Activated T-helper 17 cell treated with anti-CD3 and anti-CD28 coated beads, Interleukin-2, amount 50 U/mL, for 72 hours (primary cell): ENCODE measurements around the gene CSTF2. TPM values are rescaled to one million over a fixed set of nuclear protein-coding genes. Genes with fewer than 3 reads are reported as not detected.
A peak's percentile ranks its signal among the peaks of the same experiment; 100 is the strongest.

Source experiments
- ATAC-seq: fragments of 150-1000 bp; cut with Tn5 transposase; replicated peaks from 2 replicates; pipeline ENCODE4 v1.10.0; 2021; ENCODE audit warnings: mild to moderate bottlenecking, moderate library complexity
- H3K27ac Mint-ChIP-seq: one replicate; pipeline ENCODE4 v1.8.0; 2022; ENCODE audit warnings: mixed read lengths
- H3K27me3 Mint-ChIP-seq: one replicate; pipeline ENCODE4 v1.8.0; 2022; ENCODE audit warnings: mixed read lengths
- H3K36me3 Mint-ChIP-seq: one replicate; pipeline ENCODE4 v1.8.0; 2022; ENCODE audit warnings: low read depth, mild to moderate bottlenecking, mixed read lengths
- H3K4me1 Mint-ChIP-seq: one replicate; pipeline ENCODE4 v1.8.0; 2022; ENCODE audit warnings: mixed read lengths
- H3K4me3 Mint-ChIP-seq: one replicate; pipeline ENCODE4 v1.8.0; 2022; ENCODE audit warnings: mild to moderate bottlenecking, mixed read lengths
- H3K9me3 Mint-ChIP-seq: one replicate; pipeline ENCODE4 v1.8.0; 2022; ENCODE audit warnings: mixed read lengths
- total RNA-seq, 2 donors: library from RNA; stranded (reverse); gene quantifications; one replicate each; pipeline ENCODE4 v1.2.3, GENCODE V29; 2022

The CSTF2 gene
- total RNA-seq, 2 donors from 2014 or later = 28.8 to 51.2 TPM

GRCh38 chrX:100831219-100831946 is 11.2 kb downstream of the CSTF2 start:
- Mint-ChIP-seq H3K27ac (no peak overlapping the region), H3K27me3 (no peaks in the 10 kb centered on the region), H3K4me3 (peak overlapping the region; percentile 82), H3K4me1 (peaks cover 12% of the 10 kb centered on the region), H3K36me3 (peaks cover 84% of the 10 kb centered on the region), H3K9me3 (no peaks in the 10 kb centered on the region)
- peak; percentile 36 for ATAC-seq

- Mint-ChIP-seq H3K4me3 (no peak overlapping the region), H3K36me3 (no peaks in the 10 kb centered on the region), H3K27ac (no peak overlapping the region), H3K9me3 (no peaks in the 10 kb centered on the region), H3K4me1 (no peaks in the 10 kb centered on the region), H3K27me3 (no peaks in the 10 kb centered on the region)
- ATAC-seq = no peak
Measured at GRCh38 chrX:100850317-100850716, 30.1 kb downstream of the CSTF2 start.

DNA sequence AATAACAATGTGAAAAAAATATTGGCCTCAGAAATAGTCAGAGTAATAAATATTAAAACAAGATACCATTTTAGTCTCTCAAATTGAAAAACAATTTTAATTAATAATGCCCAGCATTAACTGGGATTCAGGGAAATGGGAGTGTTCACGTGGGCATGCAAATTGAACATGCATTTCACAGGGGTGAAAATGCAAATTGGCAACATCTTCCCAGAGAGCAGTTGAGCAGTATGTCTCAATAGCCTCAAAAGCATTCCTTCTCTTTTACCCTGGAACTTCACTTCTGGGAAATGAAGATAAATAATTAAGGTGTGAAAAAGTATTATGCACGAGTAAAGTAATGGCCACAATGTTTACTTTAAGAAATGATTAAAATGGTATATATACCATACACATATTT is 32.6 kb downstream of the CSTF2 start:
- ATAC-seq = no peak
- no peak overlapping the region for H3K27ac Mint-ChIP-seq
- H3K9me3 Mint-ChIP-seq = no peaks in the 10 kb centered on the region
- H3K4me1 Mint-ChIP-seq = no peaks in the 10 kb centered on the region
- no peak overlapping the region for H3K4me3 Mint-ChIP-seq
- H3K27me3 Mint-ChIP-seq = no peaks in the 10 kb centered on the region
- no peaks in the 10 kb centered on the region for H3K36me3 Mint-ChIP-seq

DNA sequence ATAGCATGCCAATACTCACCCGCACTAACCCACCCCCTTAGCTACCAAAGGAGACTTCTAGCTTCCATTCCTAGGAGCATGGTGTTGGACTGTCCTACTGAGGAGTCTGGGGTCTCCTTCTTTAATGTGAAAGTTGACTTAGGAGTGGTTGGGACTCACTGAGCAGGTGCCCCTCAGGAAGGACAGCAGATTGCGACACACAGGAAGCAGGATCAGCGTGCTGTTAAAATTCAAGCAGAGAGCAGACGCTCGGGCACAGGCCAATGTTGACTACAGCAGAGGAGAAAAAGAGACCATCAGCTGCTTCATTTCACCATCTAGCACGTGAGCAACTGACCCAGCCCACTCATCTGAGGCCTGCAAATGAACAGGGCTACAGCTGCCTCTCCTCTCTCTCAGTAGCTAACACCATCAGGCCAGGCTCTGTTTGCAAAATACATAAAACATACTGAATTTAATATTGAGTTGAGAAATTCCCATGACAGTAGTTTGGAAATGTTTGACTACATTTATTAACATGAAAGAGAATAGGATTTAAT is 43.2 kb downstream of the CSTF2 start:
- H3K27me3 Mint-ChIP-seq = peaks cover 7% of the 10 kb centered on the region
- H3K9me3 Mint-ChIP-seq = no peaks in the 10 kb centered on the region
- no peaks in the 10 kb centered on the region for H3K4me1 Mint-ChIP-seq
- H3K36me3 Mint-ChIP-seq = no peaks in the 10 kb centered on the region
- H3K4me3 Mint-ChIP-seq = no peak overlapping the region
- ATAC-seq = no peak
- no peak overlapping the region for H3K27ac Mint-ChIP-seq

DNA sequence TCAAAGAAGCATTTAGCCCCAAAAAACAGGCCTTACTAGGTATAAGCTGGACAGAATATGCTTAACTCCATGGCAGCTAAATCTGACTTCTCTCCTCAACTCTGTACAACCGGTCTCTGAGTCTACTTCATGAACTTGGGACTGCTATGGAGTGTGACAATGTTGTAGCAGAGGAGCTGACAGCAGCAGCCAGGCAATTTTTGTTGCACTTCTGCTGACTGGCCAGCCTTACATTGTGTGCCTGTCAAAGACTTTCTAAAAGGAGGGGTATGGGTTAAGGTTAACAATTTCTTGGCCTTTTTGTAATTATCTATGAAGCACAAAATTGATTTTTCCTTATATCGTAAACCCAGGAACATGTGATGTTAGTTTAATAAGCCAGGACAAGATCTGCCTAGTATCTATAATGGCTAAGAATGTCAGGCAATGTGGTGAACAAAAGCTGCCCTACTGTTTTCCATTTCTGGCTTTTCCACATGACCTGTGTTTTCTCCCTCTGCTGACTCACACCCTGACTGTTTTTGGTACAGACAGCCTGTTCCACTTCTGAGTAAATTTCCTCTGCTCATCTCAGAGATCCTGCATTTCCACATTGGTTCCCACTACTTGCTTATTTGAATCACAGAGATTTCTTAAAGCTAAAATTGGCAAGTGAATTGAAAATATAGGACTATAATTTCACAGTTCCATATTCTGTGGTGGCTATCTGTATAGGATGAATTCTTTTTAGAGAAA is 44.6 kb downstream of the CSTF2 start:
- ATAC-seq = no peak
- no peak overlapping the region for H3K27ac Mint-ChIP-seq
- H3K27me3 Mint-ChIP-seq = peaks cover 3% of the 10 kb centered on the region
- H3K4me3 Mint-ChIP-seq = no peak overlapping the region
- no peaks in the 10 kb centered on the region for H3K9me3 Mint-ChIP-seq
- no peaks in the 10 kb centered on the region for H3K4me1 Mint-ChIP-seq
- H3K36me3 Mint-ChIP-seq = no peaks in the 10 kb centered on the region

DNA sequence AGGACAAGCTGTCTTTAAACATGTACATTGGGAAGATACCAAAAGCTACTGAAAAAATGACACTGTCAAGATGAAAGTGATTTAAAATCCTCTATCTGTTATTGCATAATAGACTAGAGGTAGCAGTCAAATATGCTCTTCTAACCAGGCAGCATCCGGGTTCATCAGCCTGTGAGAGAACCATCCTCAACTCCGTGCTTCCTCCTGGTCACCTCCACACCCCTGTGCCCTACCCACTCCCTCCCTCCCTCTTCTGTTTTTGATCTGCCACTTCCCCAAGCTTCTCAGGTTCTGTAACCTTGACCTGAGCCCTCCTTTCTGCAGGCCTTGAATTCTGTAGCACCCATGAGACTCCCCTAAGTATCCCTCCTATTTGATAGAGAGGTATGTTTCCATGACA is 48.1 kb downstream of the CSTF2 start:
- Mint-ChIP-seq H3K4me1 (no peaks in the 10 kb centered on the region), H3K36me3 (no peaks in the 10 kb centered on the region), H3K27ac (no peak overlapping the region), H3K27me3 (peaks cover 4% of the 10 kb centered on the region), H3K4me3 (no peak overlapping the region), H3K9me3 (no peaks in the 10 kb centered on the region)
- no peak for ATAC-seq

GRCh38 chrX:100870527-100870926 is 50.3 kb downstream of the CSTF2 start:
- Mint-ChIP-seq H3K27me3 (peaks cover 4% of the 10 kb centered on the region), H3K9me3 (no peaks in the 10 kb centered on the region), H3K4me1 (no peaks in the 10 kb centered on the region), H3K36me3 (no peaks in the 10 kb centered on the region), H3K27ac (no peak overlapping the region), H3K4me3 (no peak overlapping the region)
- no peak for ATAC-seq

GRCh38 chrX:100871594-100872560 is 51.7 kb downstream of the CSTF2 start:
- no peak for ATAC-seq
- Mint-ChIP-seq H3K4me1 (no peaks in the 10 kb centered on the region), H3K9me3 (no peaks in the 10 kb centered on the region), H3K27ac (no peak overlapping the region), H3K36me3 (no peaks in the 10 kb centered on the region), H3K4me3 (no peak overlapping the region), H3K27me3 (peaks cover 4% of the 10 kb centered on the region)

DNA sequence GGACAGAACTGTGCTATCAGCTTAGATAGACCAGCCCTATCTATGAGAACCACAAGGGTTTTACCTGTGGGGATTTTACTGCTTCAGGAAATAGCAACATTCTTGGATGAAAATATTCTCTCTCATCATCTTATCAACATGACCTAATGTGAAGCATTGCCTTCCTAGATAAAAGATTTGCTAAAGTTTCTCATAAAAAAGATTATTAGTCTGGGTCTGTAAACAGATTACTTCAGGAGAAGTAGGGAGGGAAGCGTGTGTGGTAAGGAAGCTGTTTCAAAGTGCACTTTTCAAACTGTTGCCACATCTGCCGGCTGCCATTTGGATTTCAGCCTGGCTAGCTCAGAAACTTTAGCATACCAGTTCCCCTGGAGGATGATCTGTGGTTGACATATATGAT is 54.1 kb downstream of the CSTF2 start, which contains the start of gene NOX1:
Gene NOX1, minus strand, starts transcription at position 35 of the 400 bp plus-strand sequence. CDS start 220 bp downstream, outside the sequence.
- Mint-ChIP-seq H3K4me1 (no peaks in the 10 kb centered on the region), H3K27ac (no peak within 1 kb of the TSS)

GRCh38 chrX:100880368-100880767 is 60.2 kb downstream of the CSTF2 start:
- Mint-ChIP-seq H3K27me3 (peaks cover 3% of the 10 kb centered on the region), H3K9me3 (no peaks in the 10 kb centered on the region), H3K4me1 (no peaks in the 10 kb centered on the region)

More for the DNA sequence above, 54.1 kb downstream of the CSTF2 start, which contains the start of gene NOX1:
- no peak for ATAC-seq
- no peaks in the 10 kb centered on the region for H3K36me3 Mint-ChIP-seq
- peaks cover 7% of the 10 kb centered on the region for H3K27me3 Mint-ChIP-seq
- no peak within 1 kb of the TSS for H3K4me3 Mint-ChIP-seq
- H3K9me3 Mint-ChIP-seq = no peaks in the 10 kb centered on the region

DNA sequence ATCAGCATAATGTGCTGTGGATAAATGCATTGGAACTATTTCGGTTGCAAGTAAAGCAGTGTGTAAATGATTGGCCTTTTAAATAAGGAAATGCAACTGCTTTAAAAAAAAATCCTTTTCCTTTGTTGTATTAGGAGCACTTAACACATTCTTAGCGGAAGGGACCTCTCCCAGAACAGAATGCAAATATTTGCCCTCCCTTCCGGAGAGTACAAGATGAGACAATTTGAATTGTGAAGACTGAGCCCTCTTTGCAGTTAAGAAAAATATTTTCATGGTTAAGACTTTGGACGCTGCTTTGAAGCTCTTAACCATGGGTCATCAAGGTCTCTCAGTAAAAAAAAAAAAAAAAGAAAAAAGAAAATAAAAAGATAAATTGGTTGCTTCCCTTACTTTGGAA is 63.5 kb downstream of the CSTF2 start:
- no peak overlapping the region for H3K27ac Mint-ChIP-seq
- H3K27me3 Mint-ChIP-seq = no peaks in the 10 kb centered on the region
- no peaks in the 10 kb centered on the region for H3K9me3 Mint-ChIP-seq
- no peak overlapping the region for H3K4me3 Mint-ChIP-seq
- no peaks in the 10 kb centered on the region for H3K36me3 Mint-ChIP-seq
- no peak for ATAC-seq
- no peaks in the 10 kb centered on the region for H3K4me1 Mint-ChIP-seq

More at GRCh38 chrX:100880368-100880767, 60.2 kb downstream of the CSTF2 start:
- Mint-ChIP-seq H3K4me3 (no peak overlapping the region), H3K36me3 (no peaks in the 10 kb centered on the region), H3K27ac (no peak overlapping the region)
- ATAC-seq = no peak
